OCI-M1 (cell line): Measurements from ENCODE around the gene FOSL1.

Source experiments
- DNase-seq: peaks from one replicate; lab custom pipeline; 2025; lab: John Stamatoyannopoulos, UW

The FOSL1 gene

DNA sequence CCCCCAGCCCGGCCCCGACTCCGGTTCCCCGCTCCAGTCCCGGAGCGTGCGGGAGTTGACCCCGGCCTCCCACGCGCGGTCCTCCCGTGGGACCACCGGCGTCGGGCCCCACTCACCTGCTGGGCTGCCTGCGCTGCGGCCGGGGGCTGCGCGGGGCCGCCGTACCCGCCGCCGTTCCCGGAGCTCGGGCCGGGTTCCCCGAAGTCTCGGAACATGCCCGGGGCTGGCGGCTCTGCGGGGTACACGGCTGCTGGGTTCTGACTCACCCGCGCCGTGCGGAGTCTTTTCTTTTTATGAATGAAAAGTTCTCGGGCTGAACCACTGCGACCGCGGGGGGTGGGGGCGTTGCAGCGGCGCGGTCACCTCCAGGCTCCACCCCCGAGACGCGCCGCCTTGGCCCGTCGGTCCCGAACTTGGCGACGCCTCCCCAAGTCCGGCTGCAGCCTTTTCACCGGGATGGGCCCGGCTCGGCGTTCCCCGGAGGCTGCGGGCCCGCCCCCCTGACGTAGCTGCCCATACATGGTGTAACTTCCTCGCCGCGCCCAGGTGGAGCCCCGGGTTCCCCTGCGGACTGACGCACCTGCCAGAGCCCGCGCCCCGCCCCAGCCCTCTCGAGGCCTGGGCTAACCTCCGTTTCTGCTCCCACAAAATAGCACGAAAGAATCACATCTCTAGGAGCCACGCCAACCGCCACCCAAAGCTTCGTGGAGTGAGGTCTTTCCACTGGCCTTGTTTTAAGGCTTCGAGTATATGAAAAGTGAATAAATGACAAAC lies at the start of gene FOSL1:
TSS of gene FOSL1 (minus strand) at position 264 of the 774 bp plus-strand sequence. CDS start at position 215, 49 bp downstream.
- DNase-seq, result peak; percentile 94

GRCh38 chr11:65947603-65948125 lies 47.5 kb upstream of the FOSL1 start:
- DNase-seq, result no peak

DNA sequence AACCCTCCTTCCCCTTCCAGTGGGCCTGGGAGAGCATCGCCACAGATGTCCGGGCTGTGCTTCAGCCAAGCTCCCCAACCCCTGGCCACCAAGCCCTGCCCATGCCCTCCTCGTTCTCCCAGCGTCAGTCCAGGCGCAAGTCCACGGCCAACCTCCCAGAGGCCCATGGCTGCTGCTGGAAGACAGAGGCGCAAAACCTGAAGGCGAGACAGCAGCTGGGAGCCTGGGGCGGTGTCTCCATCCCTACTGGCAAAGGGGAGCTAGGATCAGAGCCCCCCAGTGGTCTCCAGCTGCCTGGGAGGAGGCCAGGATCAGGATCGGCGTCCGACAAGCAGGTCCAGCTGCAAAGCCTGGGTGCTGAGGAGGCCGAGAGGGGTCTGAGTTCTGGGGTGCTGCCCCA lies 46.9 kb upstream of the FOSL1 start:
- no peak for DNase-seq

- no peak for DNase-seq
These were observed 46.5 kb upstream of the FOSL1 start for GRCh38 chr11:65946655-65947054.

- no peak for DNase-seq
These were observed 45.9 kb upstream of the FOSL1 start for GRCh38 chr11:65945941-65946558.

- DNase-seq, result no peak
These were observed 45.3 kb upstream of the FOSL1 start, which contains the start of gene TSGA10IP for GRCh38 chr11:65945430-65945911. Gene TSGA10IP (plus strand): TSS chr11:65945480. CDS start chr11:65945676, 196 bp downstream.

GRCh38 chr11:65944767-65945166 lies 44.6 kb upstream of the FOSL1 start:
- no peak for DNase-seq

DNA sequence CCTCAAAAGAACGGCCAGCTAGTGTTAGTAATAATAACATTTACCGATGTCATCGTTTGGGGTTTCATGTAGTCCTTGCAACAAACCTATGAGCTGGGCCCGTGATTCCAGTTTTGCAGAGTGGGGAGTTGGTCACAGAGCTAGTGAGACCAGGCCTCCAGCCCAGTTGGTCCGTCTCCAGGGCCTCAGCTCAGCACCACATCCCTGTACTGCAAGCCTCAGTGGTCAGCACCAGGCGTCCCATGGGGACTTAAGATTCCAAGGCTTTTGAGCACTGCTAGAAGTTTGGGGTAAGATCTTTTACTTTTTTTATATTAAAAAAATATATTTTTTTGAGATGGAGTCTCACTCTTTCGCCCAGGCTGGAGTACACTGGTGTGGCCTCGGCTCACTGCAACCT lies 44.0 kb upstream of the FOSL1 start:
- DNase-seq, result no peak

DNA sequence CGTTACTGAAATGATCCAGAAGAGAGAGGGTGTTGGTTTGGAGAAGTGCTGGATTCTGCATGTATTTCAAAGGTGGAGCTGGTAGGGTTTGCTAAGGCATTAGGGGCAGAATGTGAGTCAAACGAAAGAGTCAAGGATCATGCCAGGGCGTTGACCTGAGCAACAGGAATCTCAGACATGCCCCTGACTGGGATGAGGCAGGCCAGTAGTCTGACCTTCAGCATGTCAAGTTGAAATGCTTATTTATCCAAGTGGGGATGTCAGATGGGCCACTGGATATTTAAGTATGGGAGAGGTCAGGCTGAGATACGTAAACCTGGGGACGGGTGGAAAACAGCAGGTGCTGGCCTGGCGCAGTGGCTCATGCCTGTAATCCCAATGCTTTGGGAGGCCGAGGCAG lies 42.3 kb upstream of the FOSL1 start:
- no peak for DNase-seq

DNA sequence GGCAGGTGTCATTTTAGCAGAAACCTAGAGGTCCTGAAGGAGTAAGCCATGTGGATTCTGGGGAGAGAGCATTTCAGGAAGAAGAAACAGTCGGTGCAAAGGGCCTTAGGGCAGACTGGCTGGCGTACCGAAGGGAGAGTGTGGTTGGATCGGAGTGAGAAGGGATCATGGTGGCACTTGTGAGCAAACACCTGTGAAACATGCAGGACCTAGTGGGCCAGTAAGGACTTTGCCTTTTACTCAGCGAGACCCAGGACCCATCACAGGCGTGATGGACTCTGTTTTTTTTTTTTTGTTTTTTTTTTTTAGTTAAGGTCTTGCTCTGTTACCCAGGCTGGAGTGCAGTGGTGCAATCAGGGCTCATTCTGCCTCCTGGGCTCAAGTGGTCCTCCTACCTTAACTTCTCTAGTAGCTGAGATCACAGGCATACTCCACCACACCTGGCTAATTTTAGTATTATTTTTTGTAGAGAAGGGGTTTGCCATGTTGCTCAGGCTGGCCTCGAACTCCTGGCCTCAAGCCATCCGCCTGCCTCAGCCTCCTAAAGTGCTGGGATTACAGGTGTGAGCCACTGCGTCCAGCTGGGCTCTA lies 41.6 kb upstream of the FOSL1 start:
- DNase-seq, result no peak

DNA sequence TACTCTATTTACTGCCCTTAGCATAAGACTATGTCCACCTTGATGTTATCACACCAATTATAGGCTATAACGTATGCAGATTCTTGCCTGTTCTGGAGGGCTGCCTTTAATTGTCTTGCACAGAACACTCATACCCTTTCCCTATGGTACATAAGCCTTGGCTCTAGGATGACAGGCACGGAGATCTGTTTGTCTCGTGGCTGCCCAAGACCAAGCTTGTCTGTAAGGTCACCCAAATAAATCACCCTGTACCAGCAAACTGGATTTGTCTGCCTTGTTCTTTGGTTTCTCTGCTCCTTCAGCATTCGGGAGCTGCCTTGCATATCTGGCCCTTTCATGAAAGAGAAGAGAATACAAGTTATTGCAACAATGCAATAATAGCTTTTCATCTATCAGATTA lies 37.6 kb upstream of the FOSL1 start:
- DNase-seq, result no peak

DNA sequence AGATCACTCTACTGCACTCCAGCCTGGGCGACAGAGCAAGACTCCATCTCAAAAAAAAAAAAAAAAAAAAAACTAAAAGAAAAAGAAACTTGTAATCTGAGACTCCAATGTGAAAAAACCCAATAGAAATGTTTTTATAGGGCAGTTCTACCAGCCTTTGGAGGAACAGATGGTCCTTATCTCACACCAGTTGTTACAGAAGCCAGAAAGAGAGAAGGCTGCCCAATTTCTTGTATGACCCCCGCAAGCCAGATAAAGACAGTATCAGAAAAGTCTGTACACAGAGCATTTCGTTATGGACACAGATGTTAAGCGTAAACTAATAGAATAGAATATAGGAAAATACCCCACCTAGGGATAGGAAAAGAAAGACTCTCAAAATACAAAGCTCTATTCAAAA lies 33.8 kb upstream of the FOSL1 start:
- DNase-seq, result peak; percentile 95

- peak; percentile 51 for DNase-seq
These were observed 32.4 kb upstream of the FOSL1 start for GRCh38 chr11:65932558-65932919.

- DNase-seq, result no peak
These were observed 31.8 kb upstream of the FOSL1 start for GRCh38 chr11:65931773-65932557.

GRCh38 chr11:65928667-65929066 lies 28.5 kb upstream of the FOSL1 start:
- DNase-seq, result peak; percentile 78

DNA sequence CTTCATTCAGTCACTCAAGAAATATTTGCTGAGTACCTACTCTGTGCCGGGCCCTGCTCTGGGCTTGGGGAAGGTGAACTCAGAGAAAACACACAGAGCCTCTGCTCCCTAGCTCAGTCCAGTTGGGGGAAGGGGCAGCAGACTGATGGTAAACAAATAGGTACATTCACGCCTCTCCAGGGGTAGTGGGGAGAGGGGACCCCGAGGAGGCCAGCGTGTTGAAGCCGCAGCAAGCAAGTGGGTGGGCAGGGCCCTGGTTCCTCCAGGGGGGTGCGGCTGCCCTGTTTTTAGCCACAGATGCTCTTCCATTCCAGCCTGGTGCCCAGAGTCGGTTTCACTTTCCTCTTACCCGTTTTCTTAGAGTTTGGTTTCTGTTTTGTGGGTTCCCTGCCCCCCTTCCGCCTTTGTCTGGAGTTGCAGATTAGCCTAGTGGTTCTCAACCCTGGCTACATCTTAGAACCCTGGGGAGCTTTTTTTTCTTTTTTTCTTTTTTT lies 27.8 kb upstream of the FOSL1 start:
- peak; percentile 96 for DNase-seq

GRCh38 chr11:65925397-65925796 lies 25.2 kb upstream of the FOSL1 start:
- no peak for DNase-seq

- no peak for DNase-seq
These were observed 22.4 kb upstream of the FOSL1 start for GRCh38 chr11:65922565-65922964.

DNA sequence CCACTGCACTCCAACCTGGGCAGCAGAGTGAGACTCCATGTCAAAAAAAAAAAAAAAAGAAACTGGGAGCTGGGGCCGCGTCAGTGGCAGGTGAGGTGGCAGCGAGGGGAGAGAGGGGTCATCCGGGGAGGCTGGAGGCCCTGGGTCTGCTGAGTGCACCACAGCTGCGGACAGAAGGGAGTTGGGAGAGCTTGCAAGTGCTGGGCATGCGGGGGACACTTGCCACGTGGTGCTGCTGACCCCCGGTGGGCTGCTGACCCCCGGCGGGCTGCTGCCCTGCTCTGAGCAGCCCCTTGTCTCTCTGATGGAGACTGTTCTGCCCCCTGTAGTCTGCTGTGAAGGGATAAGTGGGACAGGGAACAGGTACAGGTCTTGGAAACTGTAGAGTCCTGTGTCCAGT lies 21.7 kb upstream of the FOSL1 start:
- DNase-seq, result no peak

- DNase-seq, result no peak
These were observed 20.9 kb upstream of the FOSL1 start for GRCh38 chr11:65921033-65921555.

GRCh38 chr11:65920372-65920802 lies 20.2 kb upstream of the FOSL1 start:
- no peak for DNase-seq
